ENCODE results near the gene KLHDC7B. TPM values are rescaled to one million over a fixed set of nuclear protein-coding genes. Genes with fewer than 3 reads are reported as not detected.

Gene KLHDC7B
- total RNA-seq, 5 donors from 2014 or later (not counting 1 experiment from before 2014, with no cell fraction given) = 3.7 to 6.7 (median 5.4) TPM

- no peaks in the 10 kb centered on the region for H3K27me3 ChIP-seq (replicated peaks in 1 of 2; ENCODE audit: control insufficient read depth in 2 of 2, extremely low read depth in 1 of 2, insufficient read depth in 2 of 2, low read length in 1 of 2)
- peak overlapping the region; percentile 93 to 94 for H3K27ac Mint-ChIP-seq
- CTCF ChIA-PET = interaction anchor here in 1 of 2 donors (2.8 to 2.9 kb wide), 2 partner anchors 19 to 114 kb away, joined by 15 to 62 read pairs; partner anchors contain the start of gene SCO2
These were observed 38.9 kb upstream of the KLHDC7B start for GRCh38 chr22:50506611-50507420.

DNA sequence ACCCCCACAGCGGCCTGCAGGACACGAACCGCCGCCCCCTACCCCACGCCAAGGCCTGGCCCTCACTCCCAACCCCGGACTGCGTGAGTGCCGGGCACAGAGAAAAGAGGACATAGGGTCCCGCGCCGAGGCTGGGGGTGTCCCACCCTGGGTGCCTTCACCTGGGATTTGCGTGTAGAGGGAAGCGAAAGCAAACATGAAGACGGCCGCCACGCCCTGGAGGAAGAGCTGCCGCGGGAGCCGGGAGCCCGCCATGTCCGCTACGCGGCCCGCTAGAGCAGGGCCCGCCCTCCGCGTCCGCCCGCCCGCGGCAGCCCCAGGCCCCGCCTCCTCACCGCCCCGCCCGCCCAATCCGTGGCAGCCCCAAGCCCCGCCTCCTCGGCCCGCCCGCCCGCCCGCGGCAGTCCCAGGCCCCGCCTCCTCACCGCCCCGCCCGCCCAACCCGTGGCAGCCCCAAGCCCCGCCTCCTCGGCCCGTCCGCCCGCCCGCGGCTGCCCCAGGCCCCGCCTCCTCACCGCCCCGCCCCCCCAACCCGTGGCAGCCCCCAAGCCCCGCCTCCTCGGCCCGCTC, 38.2 kb upstream of the KLHDC7B start, which contains the start of gene LMF2:
Gene LMF2, minus strand, starts transcription at position 282 of the 570 bp plus-strand sequence. Its CDS starts 27 bp downstream, at position 255.
- Mint-ChIP-seq H3K27ac (peak within 1 kb of the TSS; percentile 95 to 97), H3K4me3 (peak within 1 kb of the TSS; percentile 93 to 94 (median 93)), H3K4me1 (peaks cover 23 to 28% (median 25%) of the 10 kb centered on the region in 3 donors), H3K36me3 (peaks cover 5% of the 10 kb centered on the region), H3K9me3 (no peaks in the 10 kb centered on the region), H3K27me3 (no peaks in the 10 kb centered on the region)
- Histone ChIP-seq H3K4me1 (ENCODE audit: control insufficient read depth in 1 of 2, extremely low read depth in 1 of 2, insufficient read depth in 2 of 2, low read length in 2 of 2) (peaks cover 15 to 30% of the 10 kb centered on the region in 2 experiments), H3K36me3 (ENCODE audit: control insufficient read depth in 2 of 2, extremely low read depth in 1 of 2, insufficient read depth in 1 of 2, low read length in 1 of 2) (peaks cover 13 to 37% of the 10 kb centered on the region in 2 donors), H3K27me3 (replicated peaks in 1 of 2; ENCODE audit: control insufficient read depth in 2 of 2, extremely low read depth in 1 of 2, insufficient read depth in 2 of 2, low read length in 1 of 2) (no peaks in the 10 kb centered on the region), H3K9me3 (no peaks in the 10 kb centered on the region), H3K27ac (ENCODE audit: low read length) (peak within 1 kb of the TSS; percentile 84), H3K4me3 (ENCODE audit: control insufficient read depth in 1 of 2, extremely low read depth in 1 of 2, low read length in 1 of 2) (peak within 1 kb of the TSS; percentile 67 to 84)
- ChIA-PET POLR2A (interaction anchor here (0.7 to 2.4 kb wide), 5 partner anchors 18 to 114 kb away, joined by 6 to 20 read pairs (median 10); partner anchors contain the start of gene SCO2 (in 2 of the 2)), CTCF (interaction anchor here in 1 of 2 donors (0.6 to 2.9 kb wide), 10 partner anchors 18 to 265 kb away, joined by 3 to 62 read pairs (median 4); partner anchors contain the start of gene SCO2)
- peak in 32 of 35 experiments; percentile 81 to 99 (median 92) for DNase-seq
- WGBS (ENCODE audit: insufficient coverage) = 0% methylated on average over 7 of the region's 62 CpGs
- ATAC-seq (replicated peaks in 1 of 4) = peak; percentile 81 to 83 (median 82)

More at GRCh38 chr22:50506611-50507420, 38.9 kb upstream of the KLHDC7B start:
- Mint-ChIP-seq H3K27me3 (no peaks in the 10 kb centered on the region), H3K4me1 (peaks cover 20 to 24% (median 21%) of the 10 kb centered on the region in 3 donors), H3K4me3 (peak overlapping the region; percentile 92 to 94 (median 93)), H3K36me3 (no peaks in the 10 kb centered on the region), H3K9me3 (no peaks in the 10 kb centered on the region)
- DNase-seq = no peak
- Histone ChIP-seq H3K27ac (ENCODE audit: low read length) (peak overlapping the region; percentile 84), H3K4me3 (ENCODE audit: control insufficient read depth in 1 of 2, extremely low read depth in 1 of 2, low read length in 1 of 2) (peak overlapping the region; percentile 67 to 70), H3K9me3 (no peaks in the 10 kb centered on the region), H3K36me3 (ENCODE audit: control insufficient read depth in 2 of 2, extremely low read depth in 1 of 2, insufficient read depth in 1 of 2, low read length in 1 of 2) (peaks cover 13 to 34% of the 10 kb centered on the region in 2 donors), H3K4me1 (ENCODE audit: control insufficient read depth in 1 of 2, extremely low read depth in 1 of 2, insufficient read depth in 2 of 2, low read length in 2 of 2) (peaks cover 15 to 30% of the 10 kb centered on the region in 2 experiments)
- ATAC-seq (replicated peaks in 1 of 4) = no peak
- 53% methylated on average over 17 of the region's 21 CpGs for WGBS (ENCODE audit: insufficient coverage)
- POLR2A ChIA-PET = no interaction called here

GRCh38 chr22:50507991-50508884, 37.5 kb upstream of the KLHDC7B start, which contains the start of gene NCAPH2:
TSS of gene NCAPH2 (plus strand) at chr22:50508224. CDS start at chr22:50508338, 114 bp downstream.
- no peaks in the 10 kb centered on the region for H3K9me3 ChIP-seq
- peak within 1 kb of the TSS; percentile 67 to 84 for H3K4me3 ChIP-seq (ENCODE audit: control insufficient read depth in 1 of 2, extremely low read depth in 1 of 2, low read length in 1 of 2)
- H3K27ac ChIP-seq (ENCODE audit: low read length) = peak within 1 kb of the TSS; percentile 84
- H3K36me3 Mint-ChIP-seq = peaks cover 5% of the 10 kb centered on the region
- H3K9me3 Mint-ChIP-seq = no peaks in the 10 kb centered on the region
- ChIA-PET POLR2A (interaction anchor here (0.6 to 2.4 kb wide), 8 partner anchors 17 to 276 kb away, joined by 4 to 20 read pairs (median 6); partner anchors contain the start of gene SCO2 (in 2 of the 2)), CTCF (interaction anchor here (0.6 to 2.9 kb wide), 11 partner anchors 17 to 266 kb away, joined by 3 to 62 read pairs (median 3); partner anchors contain the start of gene SCO2 (in 1 of the 2))
- H3K4me1 Mint-ChIP-seq = peaks cover 23 to 28% (median 27%) of the 10 kb centered on the region in 3 donors
- no peaks in the 10 kb centered on the region for H3K27me3 Mint-ChIP-seq
- peak within 1 kb of the TSS; percentile 93 to 94 (median 93) for H3K4me3 Mint-ChIP-seq
- WGBS (ENCODE audit: insufficient coverage) = under 1% methylated on average over 36 of the region's 76 CpGs
- H3K27me3 ChIP-seq (replicated peaks in 1 of 2; ENCODE audit: control insufficient read depth in 2 of 2, extremely low read depth in 1 of 2, insufficient read depth in 2 of 2, low read length in 1 of 2) = no peaks in the 10 kb centered on the region
- peaks cover 15 to 30% of the 10 kb centered on the region in 2 experiments for H3K4me1 ChIP-seq (ENCODE audit: control insufficient read depth in 1 of 2, extremely low read depth in 1 of 2, insufficient read depth in 2 of 2, low read length in 2 of 2)
- peak within 1 kb of the TSS; percentile 95 to 97 for H3K27ac Mint-ChIP-seq
- peaks cover 11 to 32% of the 10 kb centered on the region in 2 donors for H3K36me3 ChIP-seq (ENCODE audit: control insufficient read depth in 2 of 2, extremely low read depth in 1 of 2, insufficient read depth in 1 of 2, low read length in 1 of 2)
- DNase-seq (peak in 30 of 35 experiments; percentile 93 to 98 (median 96)), ATAC-seq (replicated peaks in 1 of 4) (peak; percentile 75 to 82 (median 79))

GRCh38 chr22:50508897-50509296, 36.8 kb upstream of the KLHDC7B start:
- no peaks in the 10 kb centered on the region for H3K27me3 Mint-ChIP-seq
- H3K4me3 ChIP-seq (ENCODE audit: control insufficient read depth in 1 of 2, extremely low read depth in 1 of 2, low read length in 1 of 2) = peak overlapping the region in 1 of 2 donors; percentile 84
- H3K27ac ChIP-seq (ENCODE audit: low read length) = peak overlapping the region; percentile 81
- peaks cover 5% of the 10 kb centered on the region for H3K36me3 Mint-ChIP-seq
- H3K4me1 ChIP-seq (ENCODE audit: control insufficient read depth in 1 of 2, extremely low read depth in 1 of 2, insufficient read depth in 2 of 2, low read length in 2 of 2) = peaks cover 15 to 30% of the 10 kb centered on the region in 2 experiments
- no peak for DNase-seq
- peak overlapping the region; percentile 85 to 94 (median 86) for H3K4me3 Mint-ChIP-seq
- peaks cover 26 to 31% (median 27%) of the 10 kb centered on the region in 3 donors for H3K4me1 Mint-ChIP-seq
- H3K9me3 ChIP-seq = no peaks in the 10 kb centered on the region
- H3K9me3 Mint-ChIP-seq = no peaks in the 10 kb centered on the region
- ChIA-PET POLR2A (interaction anchor here (0.6 to 2.4 kb wide), 4 partner anchors 17 to 106 kb away, joined by 5 to 20 read pairs (median 13); partner anchors contain the start of gene SCO2 (in 2 of the 2)), CTCF (interaction anchor here (0.6 to 2.9 kb wide), 6 partner anchors 16 to 265 kb away, joined by 3 to 62 read pairs (median 9); partner anchors contain the start of gene SCO2 (in 1 of the 2))
- H3K27ac Mint-ChIP-seq = peak overlapping the region; percentile 88 to 94
- ATAC-seq (replicated peaks in 1 of 4) = no peak
- H3K36me3 ChIP-seq (ENCODE audit: control insufficient read depth in 2 of 2, extremely low read depth in 1 of 2, insufficient read depth in 1 of 2, low read length in 1 of 2) = peaks cover 6 to 28% of the 10 kb centered on the region in 2 donors
- H3K27me3 ChIP-seq (replicated peaks in 1 of 2; ENCODE audit: control insufficient read depth in 2 of 2, extremely low read depth in 1 of 2, insufficient read depth in 2 of 2, low read length in 1 of 2) = no peaks in the 10 kb centered on the region
- WGBS (ENCODE audit: insufficient coverage) = 26% methylated on average over 3 of the region's 3 CpGs

DNA sequence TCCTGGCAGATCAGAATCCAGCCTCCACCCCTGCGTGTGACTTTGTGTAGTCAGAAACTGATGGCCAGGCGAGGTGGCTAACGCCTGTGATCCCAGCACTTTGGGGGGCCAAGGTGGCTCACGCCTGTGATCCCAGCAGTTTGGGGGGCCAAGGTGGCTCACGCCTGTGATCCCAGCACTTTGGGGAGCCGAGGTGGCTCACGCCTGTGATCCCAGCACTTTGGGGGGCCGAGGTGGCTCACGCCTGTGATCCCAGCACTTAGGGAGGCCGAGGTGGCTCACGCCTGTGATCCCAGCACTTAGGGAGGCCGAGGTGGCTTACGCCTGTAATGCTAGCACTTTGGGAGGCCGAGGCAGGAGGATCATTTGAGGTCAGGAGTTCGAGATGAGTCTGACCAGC, 32.5 kb upstream of the KLHDC7B start:
- H3K4me3 Mint-ChIP-seq = no peak overlapping the region
- CTCF ChIA-PET = no interaction called here

More for the DNA sequence above, 32.5 kb upstream of the KLHDC7B start:
- Histone ChIP-seq H3K36me3 (ENCODE audit: control insufficient read depth in 2 of 2, extremely low read depth in 1 of 2, insufficient read depth in 1 of 2, low read length in 1 of 2) (peaks cover 16 to 33% of the 10 kb centered on the region in 2 donors), H3K9me3 (no peaks in the 10 kb centered on the region), H3K4me1 (ENCODE audit: control insufficient read depth in 1 of 2, extremely low read depth in 1 of 2, insufficient read depth in 2 of 2, low read length in 2 of 2) (peaks cover 6 to 11% of the 10 kb centered on the region in 2 experiments), H3K27ac (ENCODE audit: low read length) (no peak overlapping the region), H3K4me3 (ENCODE audit: control insufficient read depth in 1 of 2, extremely low read depth in 1 of 2, low read length in 1 of 2) (no peak overlapping the region), H3K27me3 (replicated peaks in 1 of 2; ENCODE audit: control insufficient read depth in 2 of 2, extremely low read depth in 1 of 2, insufficient read depth in 2 of 2, low read length in 1 of 2) (no peaks in the 10 kb centered on the region)
- Mint-ChIP-seq H3K9me3 (no peaks in the 10 kb centered on the region), H3K27ac (no peak overlapping the region), H3K36me3 (peaks cover 19% of the 10 kb centered on the region), H3K27me3 (no peaks in the 10 kb centered on the region), H3K4me1 (peaks cover 31 to 33% (median 32%) of the 10 kb centered on the region in 3 donors)
- POLR2A ChIA-PET = no interaction called here
- DNase-seq = no peak
- WGBS (ENCODE audit: insufficient coverage) = 98% methylated on average over 15 of the region's 15 CpGs
- ATAC-seq (replicated peaks in 1 of 4) = no peak

Data from T-cell (primary cell).